PFSK-1 (cell line): ENCODE data around the gene DPP6.

Source experiments
- FOXP2 ChIP-seq: optimal IDR thresholded peaks from 2 replicates; pipeline ENCODE3; 2011; ENCODE audit warnings: borderline replicate concordance, control low read depth, inconsistent platforms; ENCODE audit not compliant: insufficient read depth; ENCODE audit errors: extremely low read length, extremely low read depth
- POLR2AphosphoS5 ChIP-seq: IDR thresholded peaks from 2 replicates; pipeline ENCODE4 v1.6.1; 2012; ENCODE audit warnings: low read depth, mild to moderate bottlenecking, control low read depth, low read length, moderate library complexity
- SIN3A ChIP-seq: IDR thresholded peaks from 2 replicates; pipeline ENCODE4 v1.6.1; 2012; ENCODE audit warnings: mild to moderate bottlenecking, low read length, moderate library complexity, borderline replicate concordance; ENCODE audit not compliant: insufficient read depth
- TAF1 ChIP-seq: IDR thresholded peaks from 2 replicates; pipeline ENCODE4 v1.6.1; 2012; ENCODE audit warnings: low read length, control low read depth, borderline replicate concordance; ENCODE audit not compliant: insufficient read depth
- TF ChIP-seq, protein P1 (sequence below), 2 experiments: IDR thresholded peaks; 2 replicates each; pipeline versions ENCODE4 v1.6.1 to v1.8.0; 2011 to 2012; ENCODE audit warnings: low read depth in 2 of 2, low read length in 2 of 2, control low read depth in 1 of 2, inconsistent platforms in 1 of 2, mild to moderate bottlenecking in 1 of 2, moderate library complexity in 1 of 2; ENCODE audit not compliant: insufficient read depth in 1 of 2

DPP6 gene

DNA sequence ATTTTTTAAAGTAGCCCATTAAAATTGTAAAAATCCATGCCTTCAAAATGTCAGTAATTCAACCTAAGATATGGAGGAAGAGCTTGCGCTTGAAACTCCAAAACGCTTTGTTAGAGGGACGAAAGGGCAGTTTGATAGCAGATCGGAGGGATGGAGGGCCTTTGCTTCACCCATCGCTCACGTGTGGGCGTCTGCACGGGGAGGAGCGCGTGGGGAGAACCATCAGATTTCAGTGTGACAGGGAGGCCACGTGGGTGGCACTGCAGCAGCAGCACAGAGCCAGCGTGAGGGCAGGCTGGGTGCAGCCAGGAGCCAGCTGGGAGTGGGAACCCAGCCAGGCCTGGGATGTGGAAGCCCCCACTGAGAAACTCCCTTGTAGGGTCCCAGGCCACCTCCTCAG, 625.3 kb downstream of the DPP6 start:
- TF ChIP-seq SIN3A, result no peak
- TF ChIP-seq POLR2AphosphoS5, result no peak

DNA sequence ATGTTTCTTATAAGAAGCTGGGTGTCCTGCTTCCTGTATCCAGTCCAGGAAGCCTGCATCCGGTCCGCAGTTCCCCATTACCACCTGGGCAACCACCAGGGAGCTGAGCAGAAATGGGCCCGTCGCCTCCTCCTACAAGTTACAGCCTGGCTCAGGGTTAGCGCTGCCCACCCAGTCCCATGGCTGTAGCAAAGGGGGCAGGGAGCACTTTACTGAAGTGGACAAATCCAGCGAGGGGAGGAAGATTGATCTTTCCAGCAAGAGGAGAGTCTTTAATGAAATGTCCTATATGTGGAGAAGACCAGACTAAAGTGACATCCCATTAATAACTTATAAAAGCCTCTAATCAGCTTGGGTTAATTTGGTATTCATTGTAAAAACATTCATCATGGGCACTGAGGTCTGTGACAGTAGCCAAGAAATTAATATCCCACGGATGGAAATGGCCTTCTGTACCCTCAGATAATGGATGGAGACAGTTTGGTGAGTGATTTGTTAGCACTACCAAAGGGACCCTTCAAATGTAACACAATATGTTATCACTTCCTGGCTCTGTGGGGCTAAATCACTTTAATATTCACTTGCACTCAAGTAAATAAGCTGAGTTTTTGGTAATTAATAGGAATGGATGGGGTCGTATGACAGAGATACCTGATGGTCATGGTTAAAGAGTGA, 627.3 kb downstream of the DPP6 start:
- TF ChIP-seq POLR2AphosphoS5, result no peak
- no peak for TF ChIP-seq TAF1
- TF ChIP-seq FOXP2, result no peak
- TF ChIP-seq, protein P1, sequence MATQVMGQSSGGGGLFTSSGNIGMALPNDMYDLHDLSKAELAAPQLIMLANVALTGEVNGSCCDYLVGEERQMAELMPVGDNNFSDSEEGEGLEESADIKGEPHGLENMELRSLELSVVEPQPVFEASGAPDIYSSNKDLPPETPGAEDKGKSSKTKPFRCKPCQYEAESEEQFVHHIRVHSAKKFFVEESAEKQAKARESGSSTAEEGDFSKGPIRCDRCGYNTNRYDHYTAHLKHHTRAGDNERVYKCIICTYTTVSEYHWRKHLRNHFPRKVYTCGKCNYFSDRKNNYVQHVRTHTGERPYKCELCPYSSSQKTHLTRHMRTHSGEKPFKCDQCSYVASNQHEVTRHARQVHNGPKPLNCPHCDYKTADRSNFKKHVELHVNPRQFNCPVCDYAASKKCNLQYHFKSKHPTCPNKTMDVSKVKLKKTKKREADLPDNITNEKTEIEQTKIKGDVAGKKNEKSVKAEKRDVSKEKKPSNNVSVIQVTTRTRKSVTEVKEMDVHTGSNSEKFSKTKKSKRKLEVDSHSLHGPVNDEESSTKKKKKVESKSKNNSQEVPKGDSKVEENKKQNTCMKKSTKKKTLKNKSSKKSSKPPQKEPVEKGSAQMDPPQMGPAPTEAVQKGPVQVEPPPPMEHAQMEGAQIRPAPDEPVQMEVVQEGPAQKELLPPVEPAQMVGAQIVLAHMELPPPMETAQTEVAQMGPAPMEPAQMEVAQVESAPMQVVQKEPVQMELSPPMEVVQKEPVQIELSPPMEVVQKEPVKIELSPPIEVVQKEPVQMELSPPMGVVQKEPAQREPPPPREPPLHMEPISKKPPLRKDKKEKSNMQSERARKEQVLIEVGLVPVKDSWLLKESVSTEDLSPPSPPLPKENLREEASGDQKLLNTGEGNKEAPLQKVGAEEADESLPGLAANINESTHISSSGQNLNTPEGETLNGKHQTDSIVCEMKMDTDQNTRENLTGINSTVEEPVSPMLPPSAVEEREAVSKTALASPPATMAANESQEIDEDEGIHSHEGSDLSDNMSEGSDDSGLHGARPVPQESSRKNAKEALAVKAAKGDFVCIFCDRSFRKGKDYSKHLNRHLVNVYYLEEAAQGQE (IDR thresholded peaks at IDR 0.05; ENCODE audit: insufficient read depth in 1 of 2, low read depth in 2 of 2, low read length in 2 of 2), result no peak
- no peak for TF ChIP-seq SIN3A

DNA sequence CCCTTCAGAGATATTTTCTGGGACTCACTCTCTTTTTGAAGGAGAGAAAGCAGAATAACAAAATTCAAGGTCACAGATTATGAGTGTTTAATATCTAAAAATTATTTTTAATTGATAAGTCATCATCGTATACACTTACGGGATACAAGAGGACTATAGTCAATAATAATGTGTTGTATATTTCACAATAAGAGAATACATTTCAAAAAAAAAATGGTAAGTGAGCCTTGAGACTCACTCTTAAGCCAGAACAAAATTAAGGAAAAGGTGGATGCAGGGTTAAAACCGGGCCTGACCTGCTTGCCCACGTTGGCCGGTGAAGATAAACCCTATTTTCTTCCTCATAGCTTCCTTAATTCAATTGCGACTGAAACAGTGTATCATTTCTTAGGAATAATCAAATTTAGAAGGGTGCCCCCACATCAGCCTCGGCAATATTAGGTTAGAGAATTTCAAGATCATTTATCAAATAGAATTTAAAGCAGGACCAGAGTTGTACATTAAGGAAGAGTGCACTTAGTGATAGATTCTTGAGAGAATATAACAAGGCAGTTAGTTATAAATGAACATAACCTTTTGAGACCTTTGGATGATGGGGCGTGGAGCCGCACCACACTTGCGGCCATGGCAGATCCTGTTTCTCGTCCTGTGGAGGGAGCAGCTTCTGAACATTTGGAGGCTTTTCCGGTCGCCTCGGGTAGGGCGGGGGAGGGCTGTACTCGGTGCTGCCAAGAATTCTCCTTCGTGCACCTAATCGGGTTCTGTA, 628.9 kb downstream of the DPP6 start:
- TF ChIP-seq POLR2AphosphoS5, result no peak
- TF ChIP-seq TAF1, result no peak
- no peak for TF ChIP-seq FOXP2
- TF ChIP-seq, protein P1 (IDR thresholded peaks at IDR 0.05; ENCODE audit: insufficient read depth in 1 of 2, low read depth in 2 of 2, low read length in 2 of 2), result no peak
- TF ChIP-seq SIN3A, result no peak

- TF ChIP-seq SIN3A, result no peak
- TF ChIP-seq FOXP2, result no peak
- no peak for TF ChIP-seq TAF1
- TF ChIP-seq, protein P1 (IDR thresholded peaks at IDR 0.05; ENCODE audit: insufficient read depth in 1 of 2, low read depth in 2 of 2, low read length in 2 of 2), result no peak
- no peak for TF ChIP-seq POLR2AphosphoS5
These were observed 629.8 kb downstream of the DPP6 start for GRCh38 chr7:154682003-154682402.

GRCh38 chr7:154684666-154685563, 632.7 kb downstream of the DPP6 start:
- TF ChIP-seq TAF1, result no peak
- no peak for TF ChIP-seq SIN3A
- TF ChIP-seq, protein P1 (IDR thresholded peaks at IDR 0.05; ENCODE audit: insufficient read depth in 1 of 2, low read depth in 2 of 2, low read length in 2 of 2), result no peak
- TF ChIP-seq FOXP2, result no peak
- no peak for TF ChIP-seq POLR2AphosphoS5
